ENCODE measurements around the gene YPEL1.

DNA sequence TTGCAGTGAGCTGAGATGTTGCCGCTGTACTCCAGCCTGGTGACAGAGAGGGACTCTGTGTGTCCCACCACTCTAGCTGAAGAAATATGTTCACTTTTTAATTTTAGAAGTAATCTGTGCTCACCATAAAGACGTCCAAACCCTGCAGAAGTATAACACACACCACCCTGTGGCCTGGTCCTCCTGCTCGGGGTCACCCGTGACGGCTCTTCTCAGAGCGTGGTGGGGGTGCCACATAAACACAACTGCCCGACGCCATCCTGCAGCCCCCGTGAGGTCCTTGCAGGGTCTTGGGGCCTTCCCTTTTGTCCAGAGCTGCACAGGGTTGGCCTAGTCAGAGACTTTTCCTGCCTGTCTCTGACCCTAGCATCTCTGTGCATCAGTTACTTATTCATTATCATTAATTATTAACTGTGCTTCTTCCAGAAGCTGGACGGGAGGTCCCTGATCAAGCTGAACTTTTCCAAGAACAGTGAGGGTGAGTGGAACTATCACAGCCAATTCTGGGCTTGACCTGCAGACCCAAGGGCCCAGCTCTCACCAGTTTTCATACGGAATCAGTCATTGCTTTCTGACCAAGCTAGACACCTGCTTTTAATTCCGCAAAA is 60.9 kb downstream of the YPEL1 start:
- TF ChIP-seq, protein P1, sequence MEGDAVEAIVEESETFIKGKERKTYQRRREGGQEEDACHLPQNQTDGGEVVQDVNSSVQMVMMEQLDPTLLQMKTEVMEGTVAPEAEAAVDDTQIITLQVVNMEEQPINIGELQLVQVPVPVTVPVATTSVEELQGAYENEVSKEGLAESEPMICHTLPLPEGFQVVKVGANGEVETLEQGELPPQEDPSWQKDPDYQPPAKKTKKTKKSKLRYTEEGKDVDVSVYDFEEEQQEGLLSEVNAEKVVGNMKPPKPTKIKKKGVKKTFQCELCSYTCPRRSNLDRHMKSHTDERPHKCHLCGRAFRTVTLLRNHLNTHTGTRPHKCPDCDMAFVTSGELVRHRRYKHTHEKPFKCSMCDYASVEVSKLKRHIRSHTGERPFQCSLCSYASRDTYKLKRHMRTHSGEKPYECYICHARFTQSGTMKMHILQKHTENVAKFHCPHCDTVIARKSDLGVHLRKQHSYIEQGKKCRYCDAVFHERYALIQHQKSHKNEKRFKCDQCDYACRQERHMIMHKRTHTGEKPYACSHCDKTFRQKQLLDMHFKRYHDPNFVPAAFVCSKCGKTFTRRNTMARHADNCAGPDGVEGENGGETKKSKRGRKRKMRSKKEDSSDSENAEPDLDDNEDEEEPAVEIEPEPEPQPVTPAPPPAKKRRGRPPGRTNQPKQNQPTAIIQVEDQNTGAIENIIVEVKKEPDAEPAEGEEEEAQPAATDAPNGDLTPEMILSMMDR (conservative IDR thresholded peaks at IDR 0.05; ENCODE audit: low read length) = no peak
- TF ChIP-seq EZH2phosphoT487 (IDR thresholded peaks at IDR 0.05; ENCODE audit: borderline replicate concordance) = no peak

All from Loucy (cell line).